GM18526 (cell line): ENCODE results near the gene SYNE1.

Source experiments
- POLR2A ChIP-seq: IDR thresholded peaks from 3 replicates; pipeline ENCODE4 v1.6.1; 2011; ENCODE audit not compliant: insufficient read length; ENCODE audit errors: extremely low read depth

SYNE1 gene

GRCh38 chr6:152632121-152632782, 4.9 kb downstream of the SYNE1 start:
- no peak for TF ChIP-seq POLR2A

DNA sequence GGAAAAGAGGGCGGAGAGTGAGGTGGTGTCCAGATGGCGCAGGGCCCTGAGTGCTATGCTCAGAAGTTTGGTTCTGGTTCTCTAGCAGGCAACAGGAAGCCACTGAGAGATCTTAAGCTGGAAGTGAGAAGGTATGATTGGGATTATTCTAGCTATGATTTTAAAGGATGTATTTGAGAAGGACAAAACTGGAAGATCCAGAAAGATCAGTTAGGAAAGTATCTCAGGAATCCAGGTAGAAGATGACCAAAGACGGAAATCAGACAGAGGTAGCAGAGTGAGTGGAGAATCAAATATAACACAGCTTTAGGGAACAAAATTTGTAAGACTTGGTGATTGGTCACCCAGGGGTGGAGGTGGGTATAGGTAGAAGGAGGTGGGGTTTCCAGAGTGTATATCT, 5.8 kb downstream of the SYNE1 start:
- TF ChIP-seq POLR2A: no peak

DNA sequence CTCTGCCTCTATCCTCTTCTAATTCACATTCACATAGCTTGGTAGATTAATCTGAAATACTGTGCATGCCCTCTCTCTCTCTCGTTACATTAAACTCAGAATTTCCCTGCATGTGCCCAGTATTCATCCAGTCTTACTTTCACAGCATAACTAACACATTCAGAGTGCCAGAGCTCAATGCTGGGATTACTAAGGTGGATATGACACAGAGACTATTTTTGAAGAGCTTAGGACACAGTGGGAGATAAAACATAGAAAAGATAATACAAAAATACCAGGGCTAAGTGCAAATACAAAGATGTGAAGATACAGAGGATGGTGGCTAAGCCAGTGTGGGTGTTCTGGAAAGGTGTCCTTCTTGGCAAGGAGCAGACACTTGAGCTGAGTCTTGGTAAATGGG, 6.3 kb downstream of the SYNE1 start:
- no peak for TF ChIP-seq POLR2A

GRCh38 chr6:152625213-152625612, 11.9 kb downstream of the SYNE1 start:
- no peak for TF ChIP-seq POLR2A

GRCh38 chr6:152609125-152609670, 28.0 kb downstream of the SYNE1 start:
- TF ChIP-seq POLR2A: no peak

DNA sequence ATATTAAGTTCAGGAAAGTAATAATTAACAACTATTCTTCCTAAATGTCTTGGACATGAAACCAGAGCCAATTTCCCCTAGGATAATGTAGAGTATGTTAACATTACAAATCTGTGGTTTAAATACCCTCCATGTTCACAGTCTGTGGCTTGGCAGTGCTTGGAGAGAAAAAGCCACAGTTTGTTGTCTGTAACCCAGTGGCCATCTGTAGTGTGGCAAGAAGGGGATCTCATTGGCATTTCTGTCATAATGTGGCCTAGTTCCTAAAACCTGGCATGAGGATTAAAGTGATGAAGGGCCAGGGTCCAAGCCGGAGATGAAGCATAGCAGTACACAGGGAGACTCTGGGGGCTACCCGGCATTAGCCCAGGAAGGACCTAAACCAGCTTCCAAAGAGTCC, 31.2 kb downstream of the SYNE1 start:
- TF ChIP-seq POLR2A: no peak

DNA sequence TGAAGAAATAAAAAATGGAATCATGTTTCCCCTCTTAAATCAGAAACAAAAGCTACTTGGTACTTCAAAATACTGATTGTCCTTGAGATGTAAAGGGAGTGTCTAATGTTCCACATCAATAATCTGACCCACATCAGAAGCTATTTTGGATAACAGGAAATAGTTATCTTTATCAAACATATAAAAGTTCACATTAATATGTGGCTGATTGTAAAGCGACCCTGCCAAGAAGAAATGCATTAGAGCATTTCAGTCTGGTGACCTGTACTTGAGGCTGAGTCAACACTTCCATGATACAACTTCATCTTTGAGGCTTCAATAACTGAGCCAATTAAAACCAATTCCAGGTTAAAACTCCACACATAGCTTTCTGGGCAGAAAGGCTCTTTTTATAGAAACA, 31.8 kb downstream of the SYNE1 start:
- TF ChIP-seq POLR2A: no peak

DNA sequence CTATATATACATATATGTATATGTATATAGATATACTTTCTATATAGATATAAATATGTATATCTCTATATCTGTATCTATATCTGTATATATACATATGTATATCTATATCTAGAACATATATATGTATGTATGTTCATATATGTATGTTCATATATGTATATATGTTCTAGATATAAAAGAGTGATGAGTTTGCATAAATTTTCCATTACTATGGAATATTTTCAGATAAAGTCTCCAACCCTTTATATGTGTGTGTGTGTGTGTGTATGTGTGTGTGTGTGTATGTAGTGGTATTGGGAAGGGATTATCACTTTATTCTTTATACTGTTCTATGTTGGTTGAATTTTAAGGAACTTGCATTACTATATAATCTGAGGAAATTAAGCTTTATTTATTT, 33.3 kb downstream of the SYNE1 start:
- TF ChIP-seq POLR2A: no peak

GRCh38 chr6:152600022-152600421, 37.1 kb downstream of the SYNE1 start:
- TF ChIP-seq POLR2A: no peak

- no peak for TF ChIP-seq POLR2A
Observed at GRCh38 chr6:152598901-152599537, 38.1 kb downstream of the SYNE1 start.

GRCh38 chr6:152598421-152598820, 38.7 kb downstream of the SYNE1 start:
- no peak for TF ChIP-seq POLR2A

- no peak for TF ChIP-seq POLR2A
Observed at GRCh38 chr6:152596726-152597125, 40.4 kb downstream of the SYNE1 start.

DNA sequence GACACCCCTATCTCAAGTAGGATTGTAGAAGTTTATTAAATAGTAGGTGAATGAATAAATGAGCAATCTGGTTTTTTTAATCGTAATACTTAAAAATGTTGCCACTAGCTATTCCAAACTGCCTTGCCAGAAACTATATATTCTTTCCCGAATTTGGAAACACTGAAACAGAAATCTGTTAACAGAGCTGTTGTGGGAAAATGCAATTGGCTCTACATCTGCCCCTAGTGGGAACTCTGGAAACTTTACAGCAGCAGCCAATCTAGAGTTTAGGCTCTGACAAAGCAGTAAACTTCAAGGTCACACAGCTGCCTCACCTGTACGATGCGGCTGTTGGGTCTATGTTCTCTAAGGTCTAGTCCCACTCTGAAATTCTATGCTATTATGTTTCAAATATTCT, 41.7 kb downstream of the SYNE1 start:
- no peak for TF ChIP-seq POLR2A

DNA sequence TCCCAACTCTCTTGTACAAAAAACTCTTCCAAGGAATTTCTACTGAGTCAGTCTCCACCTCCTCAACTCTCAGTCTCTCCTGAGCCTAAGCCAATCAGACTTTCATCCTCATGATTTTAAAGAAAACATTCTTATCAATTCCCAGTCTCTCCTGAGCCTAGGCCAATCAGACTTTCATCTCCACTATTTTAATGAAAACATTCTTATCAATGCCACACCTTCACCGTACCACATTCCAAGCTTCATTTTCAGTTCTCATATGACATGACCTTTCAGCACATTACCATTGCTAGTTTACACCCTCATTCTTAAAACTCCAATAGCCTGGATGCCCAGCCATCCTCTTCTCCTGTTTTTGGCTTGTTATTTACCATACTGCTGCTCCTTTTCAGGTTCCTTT, 42.5 kb downstream of the SYNE1 start:
- TF ChIP-seq POLR2A: no peak

DNA sequence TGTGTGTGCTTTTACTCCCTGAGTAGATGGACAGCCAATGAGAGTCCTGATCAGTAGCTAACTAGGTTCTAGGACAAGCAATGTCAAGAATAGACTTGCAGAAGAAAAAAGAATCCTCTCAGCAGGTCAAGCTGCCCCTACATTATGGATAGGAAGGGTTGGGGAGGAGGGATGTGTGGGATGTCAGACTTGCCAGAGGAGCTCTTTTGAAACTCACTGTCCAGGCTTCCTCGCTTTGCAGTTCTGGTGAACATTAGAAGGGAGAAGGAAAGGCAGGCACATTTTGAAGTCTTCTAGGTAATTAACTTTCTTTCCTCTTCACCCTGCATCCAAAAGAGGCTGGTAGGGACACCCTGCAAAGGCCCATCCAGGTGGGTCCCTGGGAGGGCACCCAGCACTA, 48.7 kb downstream of the SYNE1 start:
- no peak for TF ChIP-seq POLR2A

DNA sequence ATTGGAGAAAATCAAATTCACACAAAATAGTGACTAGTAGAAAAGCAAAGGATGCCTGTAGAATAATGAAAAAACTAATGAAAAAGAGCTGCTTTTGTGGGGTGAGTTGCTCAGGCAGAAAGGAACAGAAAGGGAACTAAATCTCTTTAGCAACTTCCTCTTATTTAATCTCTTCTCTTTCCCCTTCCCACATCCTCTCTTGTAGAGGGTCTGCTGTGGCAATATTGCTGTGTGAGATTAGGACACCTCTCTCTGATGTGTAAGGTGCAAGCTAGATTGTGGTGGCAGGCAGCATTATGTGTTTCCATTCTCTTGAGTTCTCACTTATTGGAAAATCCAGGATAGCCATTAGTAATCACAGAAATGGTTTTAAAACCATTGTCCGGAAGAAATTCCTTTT, 49.7 kb downstream of the SYNE1 start:
- no peak for TF ChIP-seq POLR2A

DNA sequence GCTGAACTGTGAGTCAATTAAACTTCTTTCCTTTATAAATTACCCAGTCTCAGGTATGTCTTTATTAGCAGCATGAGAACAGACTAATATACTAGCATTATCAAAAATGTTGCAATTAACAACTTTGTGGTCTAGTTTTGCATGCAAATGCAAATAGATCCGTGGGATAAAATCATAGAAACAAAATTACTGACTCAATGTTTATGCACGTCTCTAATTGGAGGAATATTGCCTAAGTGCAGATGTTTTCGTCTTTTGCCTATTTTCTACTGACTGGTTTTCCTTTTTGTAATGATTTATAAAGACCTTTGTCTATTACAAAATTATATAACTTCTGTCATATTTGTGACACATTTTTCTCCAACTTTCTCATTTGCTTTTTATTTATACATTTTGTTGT, 51.9 kb downstream of the SYNE1 start:
- TF ChIP-seq POLR2A: no peak
